ENCODE results near the gene SH3RF3. TPM values are rescaled to one million over a fixed set of nuclear protein-coding genes. Genes with fewer than 3 reads are reported as not detected.

Gene SH3RF3
- total RNA-seq, 1 donor from 2014 or later: 0.68 TPM

GRCh38 chr2:109440499-109441156, 311.6 kb downstream of the SH3RF3 start:
- no peak for ATAC-seq

- no peak for ATAC-seq
Measured at GRCh38 chr2:109442715-109443319, 313.8 kb downstream of the SH3RF3 start.

GRCh38 chr2:109444916-109445315, 315.9 kb downstream of the SH3RF3 start:
- ATAC-seq: no peak

- no peak for ATAC-seq
Measured at GRCh38 chr2:109446278-109447131, 317.5 kb downstream of the SH3RF3 start.

- no peak for ATAC-seq
Measured at GRCh38 chr2:109447251-109447661, 318.3 kb downstream of the SH3RF3 start.

GRCh38 chr2:109447776-109448175, 318.8 kb downstream of the SH3RF3 start:
- ATAC-seq: no peak

GRCh38 chr2:109448207-109448606, 319.2 kb downstream of the SH3RF3 start:
- no peak for ATAC-seq

GRCh38 chr2:109448946-109449788, 320.2 kb downstream of the SH3RF3 start:
- ATAC-seq: peak; percentile 51

GRCh38 chr2:109450574-109451273, 321.7 kb downstream of the SH3RF3 start:
- no peak for ATAC-seq

- ATAC-seq: no peak
Measured at GRCh38 chr2:109451671-109452070, 322.7 kb downstream of the SH3RF3 start.

GRCh38 chr2:109452318-109453305, 323.6 kb downstream of the SH3RF3 start:
- no peak for ATAC-seq

GRCh38 chr2:109453371-109453995, 324.5 kb downstream of the SH3RF3 start:
- ATAC-seq: no peak

GRCh38 chr2:109454304-109454703, 325.3 kb downstream of the SH3RF3 start:
- no peak for ATAC-seq

GRCh38 chr2:109454765-109455394, 325.9 kb downstream of the SH3RF3 start:
- ATAC-seq: no peak

- no peak for ATAC-seq
Measured at GRCh38 chr2:109455731-109456691, 327.0 kb downstream of the SH3RF3 start.

GRCh38 chr2:109456776-109457175, 327.8 kb downstream of the SH3RF3 start:
- ATAC-seq: no peak

- ATAC-seq: peak; percentile 77
Measured at GRCh38 chr2:109457366-109457765, 328.4 kb downstream of the SH3RF3 start.

- no peak for ATAC-seq
Measured at GRCh38 chr2:109457794-109458193, 328.8 kb downstream of the SH3RF3 start.

Data from esophagus mucosa (tissue), 1 donor.